Stimulated activated CD8-positive, alpha-beta memory T cell treated with anti-CD3 and anti-CD28 coated beads, Interleukin-15, amount 100 ng/mL, for 4 hours (primary cell): Measurements from ENCODE around the gene TIGD6.
"Not testable (repeated sequence)": the region's sequence is repeated elsewhere in the genome, so short reads cannot be mapped to it uniquely, and the experiment has no call there.

Source experiments
- DNase-seq, 2 donors: peaks; one replicate each; pipeline ENCODE4 v3.0.0-alpha.2; 2020; ENCODE audit warnings: low read depth in 2 of 2

Gene TIGD6

GRCh38 chr5:150000256-150000989, at the start of gene TIGD6, which contains the start of gene HMGXB3:
Gene TIGD6, minus strand, starts transcription at chr5:150000654. Its CDS starts 4,306 bp downstream, at chr5:149996348.
Gene HMGXB3, plus strand, starts transcription at chr5:150000739. Its CDS starts 4,114 bp downstream, at chr5:150004853.
- peak; percentile 73 to 74 for DNase-seq

GRCh38 chr5:150046031-150046430, 45.6 kb upstream of the TIGD6 start:
- DNase-seq, result no peak

GRCh38 chr5:150045549-150045948, 45.1 kb upstream of the TIGD6 start:
- no peak for DNase-seq

GRCh38 chr5:150044712-150045111, 44.3 kb upstream of the TIGD6 start:
- DNase-seq, result no peak

GRCh38 chr5:150044329-150044681, 43.9 kb upstream of the TIGD6 start:
- DNase-seq, result no peak

- DNase-seq, result no peak
Observed at GRCh38 chr5:150043657-150044328, 43.3 kb upstream of the TIGD6 start.

GRCh38 chr5:150042459-150042858, 42.0 kb upstream of the TIGD6 start:
- DNase-seq, result no peak

GRCh38 chr5:150038547-150038946, 38.1 kb upstream of the TIGD6 start:
- no peak for DNase-seq

- DNase-seq, result no peak
Observed at GRCh38 chr5:150036513-150036912, 36.1 kb upstream of the TIGD6 start.

GRCh38 chr5:150035139-150035895, 34.9 kb upstream of the TIGD6 start:
- DNase-seq, result no peak

GRCh38 chr5:150034662-150035061, 34.2 kb upstream of the TIGD6 start:
- no peak for DNase-seq

GRCh38 chr5:150033334-150033733, 32.9 kb upstream of the TIGD6 start:
- no peak for DNase-seq

GRCh38 chr5:150028047-150028446, 27.6 kb upstream of the TIGD6 start:
- not testable (repeated sequence) for DNase-seq

- no peak for DNase-seq
Observed at GRCh38 chr5:150026682-150027172, 26.3 kb upstream of the TIGD6 start.

GRCh38 chr5:150024346-150024984, 24.0 kb upstream of the TIGD6 start:
- DNase-seq, result no peak

- no peak for DNase-seq
Observed at GRCh38 chr5:150023136-150023535, 22.7 kb upstream of the TIGD6 start.

- DNase-seq, result no peak
Observed at GRCh38 chr5:150022681-150023080, 22.2 kb upstream of the TIGD6 start.

- no peak for DNase-seq
Observed at GRCh38 chr5:150022158-150022531, 21.7 kb upstream of the TIGD6 start.

- no peak for DNase-seq
Observed at GRCh38 chr5:150021491-150022157, 21.2 kb upstream of the TIGD6 start.

- no peak for DNase-seq
Observed at GRCh38 chr5:150020249-150020648, 19.8 kb upstream of the TIGD6 start.

GRCh38 chr5:150017226-150018005, 17.0 kb upstream of the TIGD6 start:
- DNase-seq, result no peak
